Colonic mucosa (tissue), 4 donors: ENCODE data around the gene NPR3. TPM values are rescaled to one million over a fixed set of nuclear protein-coding genes. Genes with fewer than 3 reads are reported as not detected.

Experiments
- DNase-seq: peaks from one replicate; pipeline ENCODE4 v3.0.0-alpha.2; 2020
- H3K27ac ChIP-seq: fragments of 200-600 bp; one replicate; pipeline ENCODE4 v1.8.0; 2021
- H3K27me3 ChIP-seq: fragments of 200-600 bp; one replicate; pipeline ENCODE4 v1.8.0; 2021
- H3K36me3 ChIP-seq: fragments of 200-600 bp; one replicate; pipeline ENCODE4 v1.8.0; 2021
- H3K4me1 ChIP-seq: fragments of 200-600 bp; one replicate; pipeline ENCODE4 v1.8.0; 2021; ENCODE audit warnings: mild to moderate bottlenecking
- H3K4me3 ChIP-seq: fragments of 200-600 bp; one replicate; pipeline ENCODE4 v1.8.0; 2021
- H3K9ac ChIP-seq, 2 donors: one replicate each; pipeline ENCODE4 v1.7.0; 2013; ENCODE audit warnings: control low read depth in 2 of 2, low read depth in 2 of 2, low read length in 2 of 2
- H3K9me3 ChIP-seq: fragments of 200-600 bp; one replicate; pipeline ENCODE4 v1.8.0; 2021
- CTCF ChIP-seq: fragments of 200-600 bp; IDR thresholded peaks from one replicate; pipeline ENCODE4 v1.8.0; 2022; ENCODE audit warnings: antibody characterized with exemption, mild to moderate bottlenecking
- intact Hi-C: fragments of 100-400 bp; cut with DNase I; formaldehyde crosslinking; loops from one replicate; pipeline ENCODE4 v1.14.1; 2022
- total RNA-seq, 2 donors: library from RNA; stranded (reverse); fragmentation: NEBNext Ultra II Directional in 1 of 2; extraction: Animal tissue kit (Norgen Biotek cat#: 25700) in 1 of 2; gene quantifications; one replicate each; pipeline ENCODE4 v1.2.1, GENCODE V29; 2021
- donor health status: healthy.
- donor health status: DM: no; HTN: no; CAD: no.
- donor health status: DM: no; HTN: no; CAD: no.

The NPR3 gene
- total RNA-seq, 2 donors from 2014 or later, result 0.20 to 3.0 TPM

DNA sequence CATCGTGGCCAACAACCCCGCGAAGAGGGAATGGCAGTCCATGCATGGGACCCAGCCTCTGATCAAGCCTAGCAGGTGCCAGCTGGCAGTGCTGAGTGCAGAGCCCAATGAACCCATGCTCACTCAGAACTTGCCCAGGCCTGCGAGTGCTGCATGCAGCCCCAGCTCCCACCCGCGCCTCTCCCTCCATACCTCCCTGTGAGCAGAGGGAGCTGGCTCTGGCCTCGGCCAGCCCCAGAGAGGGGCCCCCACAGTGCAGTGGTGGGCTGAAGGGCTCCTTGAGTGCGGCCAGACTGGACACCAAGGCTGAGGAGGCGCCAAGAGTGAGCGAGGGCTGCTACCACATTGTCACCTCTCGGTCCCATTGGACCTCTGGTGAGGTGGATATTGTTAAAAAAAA lies 32.6 kb upstream of the NPR3 start:
- no peaks in the 10 kb centered on the region for H3K36me3 ChIP-seq
- no peak for DNase-seq
- intact Hi-C loops, result no loop called here
- no peaks in the 10 kb centered on the region for H3K9me3 ChIP-seq
- H3K27ac ChIP-seq, result no peak overlapping the region
- H3K4me1 ChIP-seq, result no peaks in the 10 kb centered on the region
- H3K4me3 ChIP-seq, result no peak overlapping the region
- no peaks in the 10 kb centered on the region for H3K27me3 ChIP-seq
- TF ChIP-seq CTCF, result no peak
- H3K9ac ChIP-seq, result no peak overlapping the region

DNA sequence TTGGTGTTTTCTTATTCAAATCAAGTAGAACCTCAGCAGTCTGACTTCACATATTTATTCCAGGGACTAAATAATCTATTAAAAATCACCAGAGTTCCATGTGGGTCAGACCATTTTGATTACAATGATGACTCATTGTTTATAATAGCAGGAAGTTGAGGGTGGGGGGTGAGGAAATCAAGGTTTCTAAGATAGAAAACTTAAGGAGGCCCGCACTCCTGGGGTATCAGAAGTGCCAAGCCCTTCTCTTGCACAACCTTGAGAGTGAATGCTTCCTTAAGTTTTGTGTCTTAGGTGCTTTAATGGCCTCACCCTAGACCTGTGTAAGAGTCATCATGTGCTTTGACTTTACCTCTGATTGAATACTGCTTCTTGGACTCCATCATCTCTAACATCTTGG lies 31.9 kb upstream of the NPR3 start:
- DNase-seq, result no peak
- H3K36me3 ChIP-seq, result no peaks in the 10 kb centered on the region
- H3K4me1 ChIP-seq, result no peaks in the 10 kb centered on the region
- no peaks in the 10 kb centered on the region for H3K9me3 ChIP-seq
- no peak overlapping the region for H3K9ac ChIP-seq
- H3K27me3 ChIP-seq, result no peaks in the 10 kb centered on the region
- no peak overlapping the region for H3K27ac ChIP-seq
- H3K4me3 ChIP-seq, result no peak overlapping the region
- intact Hi-C loops, result no loop called here
- TF ChIP-seq CTCF, result no peak

DNA sequence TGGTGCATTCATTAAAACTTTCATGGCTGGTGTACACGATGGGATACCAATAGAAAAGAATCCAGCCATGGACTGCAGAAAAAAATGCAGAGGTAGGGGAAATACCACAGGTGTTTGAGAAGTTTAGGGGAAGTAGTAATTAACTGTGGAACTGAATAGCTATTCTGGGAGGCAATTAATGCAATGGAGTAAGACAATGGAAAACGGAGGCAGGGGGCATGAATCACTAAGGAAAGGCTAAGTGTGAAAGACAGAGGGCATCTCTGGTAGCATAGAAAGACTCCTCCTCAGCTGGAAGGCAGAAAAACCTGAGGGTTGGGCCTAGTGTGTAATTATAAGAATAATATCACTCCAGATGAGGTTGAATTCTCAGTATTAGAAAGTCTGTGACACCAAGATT lies 30.9 kb upstream of the NPR3 start:
- Histone ChIP-seq H3K36me3 (no peaks in the 10 kb centered on the region), H3K4me3 (no peak overlapping the region), H3K9me3 (no peaks in the 10 kb centered on the region), H3K27me3 (no peaks in the 10 kb centered on the region), H3K4me1 (no peaks in the 10 kb centered on the region), H3K27ac (no peak overlapping the region), H3K9ac (no peak overlapping the region)
- no peak for TF ChIP-seq CTCF
- intact Hi-C loops, result no loop called here
- no peak for DNase-seq

GRCh38 chr5:32683125-32683524 lies 28.0 kb upstream of the NPR3 start:
- no peak for TF ChIP-seq CTCF
- Histone ChIP-seq H3K9ac (no peak overlapping the region), H3K9me3 (no peaks in the 10 kb centered on the region), H3K36me3 (no peaks in the 10 kb centered on the region), H3K27me3 (no peaks in the 10 kb centered on the region), H3K27ac (no peak overlapping the region), H3K4me1 (no peaks in the 10 kb centered on the region), H3K4me3 (no peak overlapping the region)
- DNase-seq, result no peak
- intact Hi-C loops, result no loop called here

GRCh38 chr5:32684260-32684659 lies 26.9 kb upstream of the NPR3 start:
- no peaks in the 10 kb centered on the region for H3K4me1 ChIP-seq
- no peaks in the 10 kb centered on the region for H3K27me3 ChIP-seq
- H3K36me3 ChIP-seq, result no peaks in the 10 kb centered on the region
- H3K9ac ChIP-seq, result no peak overlapping the region
- H3K27ac ChIP-seq, result no peak overlapping the region
- no peak for DNase-seq
- intact Hi-C loops, result no loop called here
- TF ChIP-seq CTCF, result no peak
- H3K4me3 ChIP-seq, result no peak overlapping the region
- H3K9me3 ChIP-seq, result no peaks in the 10 kb centered on the region
